ENCODE measurements around the gene EIF2S3.
"Not testable (repeated sequence)": the region's sequence is repeated elsewhere in the genome, so short reads cannot be mapped to it uniquely, and the experiment has no call there.

Gene EIF2S3

GRCh38 chrX:24050522-24051318, 4.0 kb upstream of the EIF2S3 start:
- not testable (repeated sequence) for DNase-seq

- no peak for DNase-seq
These were observed 244 bp downstream of the EIF2S3 start for GRCh38 chrX:24055043-24055356.

- no peak for DNase-seq
These were observed 8.7 kb downstream of the EIF2S3 start for GRCh38 chrX:24063488-24063887.

- DNase-seq = no peak
These were observed 15.1 kb downstream of the EIF2S3 start for GRCh38 chrX:24069877-24070276.

- DNase-seq = no peak
These were observed 24.7 kb downstream of the EIF2S3 start for GRCh38 chrX:24079411-24079810.

GRCh38 chrX:24080245-24080644, 25.5 kb downstream of the EIF2S3 start:
- not testable (repeated sequence) for DNase-seq

- DNase-seq = no peak
These were observed 25.9 kb downstream of the EIF2S3 start for GRCh38 chrX:24080704-24081103.

- no peak for DNase-seq
These were observed 27.0 kb downstream of the EIF2S3 start for GRCh38 chrX:24081661-24082154.

DNA sequence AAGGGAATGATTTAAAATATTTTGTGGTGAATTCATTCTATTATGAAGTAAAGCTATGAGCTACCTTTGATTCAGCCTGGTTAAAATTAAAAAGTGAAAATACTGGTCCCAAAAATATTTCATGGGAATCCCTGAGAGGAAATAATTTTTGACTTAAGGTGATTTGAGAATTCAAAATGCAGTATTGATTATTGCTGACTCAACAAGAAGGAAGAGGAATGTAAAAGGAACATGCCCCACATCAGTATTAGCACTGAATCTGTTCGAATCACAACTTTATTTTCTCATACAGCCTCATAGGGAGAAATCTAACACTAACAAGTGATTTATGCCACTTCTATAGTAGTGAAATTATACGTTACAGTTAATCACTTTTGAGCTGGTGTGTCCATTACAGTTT, 27.7 kb downstream of the EIF2S3 start:
- DNase-seq = no peak

GRCh38 chrX:24085101-24085500, 30.3 kb downstream of the EIF2S3 start:
- no peak for DNase-seq

- no peak for DNase-seq
These were observed 35.8 kb downstream of the EIF2S3 start for GRCh38 chrX:24090300-24091200.

GRCh38 chrX:24093746-24094145, 39.0 kb downstream of the EIF2S3 start:
- DNase-seq = no peak

GRCh38 chrX:24097741-24098260, 43.0 kb downstream of the EIF2S3 start:
- no peak for DNase-seq

- DNase-seq = no peak
These were observed 44.2 kb downstream of the EIF2S3 start for GRCh38 chrX:24098932-24099331.

DNA sequence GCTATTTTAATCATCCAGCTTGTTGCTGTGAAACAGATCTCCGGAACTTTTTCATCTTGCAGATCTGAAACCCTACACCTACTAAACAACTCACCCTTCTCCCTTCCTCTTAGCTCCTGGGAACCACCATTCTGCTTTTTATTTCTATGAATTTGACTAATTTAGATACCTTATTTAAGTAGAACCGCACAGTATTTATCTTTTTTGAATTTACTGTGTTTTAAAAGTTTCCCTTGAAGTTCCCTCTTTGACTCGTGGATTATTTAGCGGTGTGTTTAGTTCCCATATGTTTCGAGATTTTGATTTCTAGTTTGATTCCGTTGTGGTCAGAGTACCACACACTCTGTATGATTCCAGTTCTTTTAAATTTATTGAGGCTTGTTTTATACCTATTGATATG, 44.6 kb downstream of the EIF2S3 start:
- DNase-seq = no peak

GRCh38 chrX:24100713-24101112, 46.0 kb downstream of the EIF2S3 start:
- no peak for DNase-seq

DNA sequence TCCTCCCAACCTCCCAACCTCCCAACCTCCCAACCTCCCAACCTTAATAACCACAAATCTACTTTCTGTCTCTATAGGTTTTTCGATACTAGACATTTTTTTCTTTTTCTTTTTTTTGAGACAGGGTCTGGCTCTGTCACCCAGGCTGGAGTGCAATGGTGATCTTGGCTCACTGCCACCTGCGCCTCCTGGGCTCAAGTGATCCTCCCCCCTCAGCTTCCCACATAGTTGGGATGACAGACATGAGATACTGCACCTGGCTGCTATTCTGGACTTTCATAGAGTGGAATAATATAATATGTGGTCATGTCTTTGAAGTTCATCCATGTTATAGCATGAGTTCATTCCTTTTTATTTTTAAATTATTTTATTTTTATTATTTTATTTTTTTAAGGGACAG, 55.3 kb downstream of the EIF2S3 start:
- no peak for DNase-seq

DNA sequence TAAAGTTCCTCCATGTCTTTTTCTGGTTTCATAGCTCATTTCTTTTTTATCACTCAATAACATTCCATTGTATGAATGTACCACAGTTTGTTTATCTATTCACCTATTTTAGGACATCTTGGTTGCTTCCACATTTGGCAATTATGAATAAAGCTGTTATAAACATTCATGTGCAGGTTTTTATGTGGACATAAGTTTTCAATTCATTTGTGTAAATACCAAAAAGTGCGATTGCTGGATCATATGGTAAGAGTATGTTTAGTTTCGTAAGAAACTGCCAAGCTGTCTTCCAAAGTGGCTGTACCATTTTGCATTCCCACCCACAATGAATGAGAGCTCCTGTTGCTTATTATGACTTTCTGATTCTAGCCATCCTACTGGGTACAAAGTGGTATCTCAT, 58.4 kb downstream of the EIF2S3 start:
- DNase-seq = no peak

DNA sequence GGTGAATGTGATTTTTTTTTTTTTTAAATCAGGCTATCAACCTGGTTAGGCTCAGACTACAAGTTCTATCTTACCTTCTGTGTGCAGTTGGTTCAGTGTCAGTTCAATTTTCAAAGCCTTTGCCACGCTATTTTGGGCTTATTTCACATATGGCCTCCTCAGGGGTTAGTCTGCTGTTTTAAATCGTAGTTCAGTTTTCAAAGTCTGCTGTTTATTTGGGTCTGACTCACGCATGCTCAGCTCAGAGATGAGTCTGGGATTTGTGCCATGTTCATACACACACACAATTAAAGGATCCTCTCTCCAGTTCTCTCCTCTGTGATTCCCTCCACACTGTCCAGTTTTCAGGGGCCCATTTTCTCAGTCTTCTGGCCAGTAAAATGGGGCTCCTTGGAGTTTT, 62.5 kb downstream of the EIF2S3 start:
- DNase-seq = no peak

DNA sequence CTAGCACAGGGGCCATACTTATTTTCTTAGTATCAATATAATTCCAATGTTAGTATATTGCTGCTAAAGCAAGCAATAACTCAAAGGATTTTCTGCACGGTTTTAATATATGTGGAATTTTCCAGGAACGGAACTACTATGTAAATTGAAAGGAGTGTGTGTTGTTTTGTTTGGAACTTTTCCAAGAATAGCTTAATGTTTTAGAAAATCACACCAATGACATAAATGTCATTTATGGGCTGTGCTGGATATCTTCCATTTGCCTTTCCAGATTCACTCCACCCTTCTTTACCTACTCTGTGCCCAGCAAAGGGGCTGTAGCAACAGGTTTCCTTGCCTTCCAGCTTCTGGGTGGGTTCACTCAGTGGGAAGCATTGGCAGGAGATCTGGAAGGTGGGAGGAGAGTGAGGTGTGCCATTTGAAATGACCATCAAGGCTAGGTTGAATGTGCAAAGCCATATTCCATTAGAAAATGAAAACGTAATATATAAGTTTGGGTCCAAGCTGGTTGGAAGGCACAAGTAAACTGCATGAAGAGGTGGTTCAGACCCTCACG, 69.6 kb downstream of the EIF2S3 start:
- no peak for DNase-seq

- no peak for DNase-seq
These were observed 70.4 kb downstream of the EIF2S3 start for GRCh38 chrX:24125028-24125612.

All from 8988T (cell line).